Vagina (tissue), 2 donors: Measurements from ENCODE around the gene RCN2.

Experiments used
- CTCF ChIP-seq, 3 experiments: fragments of 450-650 bp in 2 of 3; fragments of 200-600 bp in 1 of 3; sonication (generic) in 1 of 3; IDR thresholded peaks; one replicate each; pipeline ENCODE4 v1.5.1; 2017 to 2019; ENCODE audit warnings: antibody characterized with exemption in 3 of 3, mild to moderate bottlenecking in 2 of 3, moderate library complexity in 2 of 3
- POLR2A ChIP-seq, 2 donors: fragments of 450-650 bp; IDR thresholded peaks; one replicate each; pipeline ENCODE4 v1.6.1; 2017; ENCODE audit warnings: antibody characterized with exemption in 2 of 2, mild to moderate bottlenecking in 2 of 2, moderate library complexity in 2 of 2

- TF ChIP-seq CTCF (IDR thresholded peaks at IDR 0.05) (no peak), POLR2A (IDR thresholded peaks at IDR 0.05) (no peak)
Measured at GRCh38 chr15:76982356-76982755, 50.8 kb downstream of the RCN2 start.
